GM12878 (cell line): ENCODE measurements around the gene ROM1.

Experiments
- CEBPB ChIP-seq, 2 experiments: fragments of 150-350 bp in 1 of 2; IDR thresholded peaks; 2 replicates each; pipeline ENCODE4 v1.6.1; 2012 to 2014; ENCODE audit warnings: low read depth in 2 of 2, low read length in 2 of 2, borderline replicate concordance in 1 of 2, inconsistent platforms in 1 of 2
- MYC ChIP-seq: IDR thresholded peaks from 2 replicates; pipeline ENCODE4 v1.6.1; 2011; ENCODE audit warnings: mild to moderate bottlenecking, low read length, moderate library complexity, inconsistent platforms; ENCODE audit not compliant: insufficient read depth, insufficient replicate concordance, insufficient read length, severe bottlenecking
- POLR2A ChIP-seq: IDR thresholded peaks from 2 replicates; pipeline ENCODE4 v1.6.1; 2011; ENCODE audit warnings: low read depth, mild to moderate bottlenecking, low read length
- POLR2AphosphoS5 ChIP-seq: IDR thresholded peaks from 2 replicates; pipeline ENCODE4 v1.6.1; 2011; ENCODE audit warnings: mild to moderate bottlenecking, low read length, inconsistent platforms
- RAD21 ChIP-seq: IDR thresholded peaks from 2 replicates; pipeline ENCODE4 v1.6.1; 2011; ENCODE audit warnings: mild to moderate bottlenecking, low read depth, low read length, moderate library complexity; ENCODE audit not compliant: insufficient read depth
- RFX5 ChIP-seq: IDR thresholded peaks from 2 replicates; pipeline ENCODE4 v1.6.1; 2011; ENCODE audit warnings: low read depth, low read length, improper control_type of control experiment
- STAT1 ChIP-seq: fragments of 450-650 bp; conservative IDR thresholded peaks from 2 replicates; pipeline ENCODE4 v1.6.1; 2014; ENCODE audit warnings: antibody characterized with exemption, mild to moderate bottlenecking
- TAF1 ChIP-seq: IDR thresholded peaks from 2 replicates; pipeline ENCODE4 v1.6.1; 2011; ENCODE audit warnings: mild to moderate bottlenecking, low read depth, low read length, borderline replicate concordance
- ZNF274 ChIP-seq: IDR thresholded peaks from one replicate; pipeline ENCODE4 v1.8.0; 2011; ENCODE audit not compliant: insufficient read length, insufficient read depth
- TF ChIP-seq, protein P1 (sequence below): IDR thresholded peaks from 2 replicates; pipeline ENCODE4 v1.6.1; 2011; ENCODE audit warnings: low read depth, low read length, improper control_type of control experiment, borderline replicate concordance
- TF ChIP-seq, protein P2 (sequence below), 3 experiments: IDR thresholded peaks in 2 of 3; conservative IDR thresholded peaks in 1 of 3; 2 replicates each; pipeline ENCODE4 v1.5.1; 2011; ENCODE audit warnings: low read depth in 3 of 3, low read length in 3 of 3, mild to moderate bottlenecking in 3 of 3, control low read depth in 2 of 3, moderate library complexity in 2 of 3, inconsistent platforms in 1 of 3, mixed read lengths in 1 of 3; ENCODE audit not compliant: control insufficient read depth in 2 of 3, insufficient read depth in 1 of 3; ENCODE audit errors: extremely low read depth in 1 of 3
- TF ChIP-seq, protein P3 (sequence below): fragments of 450-650 bp; formaldehyde crosslinking; IDR thresholded peaks from 2 replicates; pipeline ENCODE4 v1.4.0; 2022; ENCODE audit warnings: mild to moderate bottlenecking, moderate library complexity
- TF ChIP-seq, protein P4 (sequence below): fragments of 150-350 bp; IDR thresholded peaks from 2 replicates; pipeline ENCODE4 v1.6.1; 2016; ENCODE audit warnings: low read depth, low read length
- TF ChIP-seq, protein P5 (sequence below): IDR thresholded peaks from 2 replicates; pipeline ENCODE4 v1.6.1; 2012; ENCODE audit warnings: mild to moderate bottlenecking, low read depth, low read length

DNA sequence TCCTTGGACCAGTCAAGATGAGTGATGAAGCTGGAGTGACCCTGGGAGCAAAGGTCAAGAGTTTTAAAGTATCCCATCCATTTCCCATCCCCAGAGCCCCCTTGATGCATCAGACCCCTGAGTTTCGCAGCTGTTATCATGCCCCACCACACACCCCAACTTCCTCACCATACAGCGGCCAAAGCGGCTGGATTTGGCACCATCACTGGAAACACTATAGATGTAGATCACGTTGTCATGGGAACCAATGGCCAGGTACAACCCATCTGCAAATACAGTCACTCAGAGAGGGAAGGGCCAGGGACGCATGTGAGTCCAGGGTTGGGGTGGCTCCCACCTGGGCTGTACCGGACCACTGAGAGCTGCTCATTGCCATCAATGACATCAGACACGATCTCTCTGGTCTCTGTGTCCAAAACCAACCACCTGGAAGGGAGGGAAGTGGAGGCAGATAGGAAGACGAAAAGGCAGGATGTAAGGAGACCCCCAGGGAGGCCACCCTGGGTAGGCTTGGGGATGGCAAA is 9.2 kb upstream of the ROM1 start:
- TF ChIP-seq MYC (no peak), POLR2A (no peak), ZNF274 (no peak), STAT1 (no peak), RAD21 (no peak), CEBPB (IDR thresholded peaks at IDR 0.05; ENCODE audit: borderline replicate concordance in 1 of 2, low read depth in 2 of 2, low read length in 2 of 2) (no peak), POLR2AphosphoS5 (no peak), TAF1 (no peak), RFX5 (no peak)
- TF ChIP-seq, protein P1, sequence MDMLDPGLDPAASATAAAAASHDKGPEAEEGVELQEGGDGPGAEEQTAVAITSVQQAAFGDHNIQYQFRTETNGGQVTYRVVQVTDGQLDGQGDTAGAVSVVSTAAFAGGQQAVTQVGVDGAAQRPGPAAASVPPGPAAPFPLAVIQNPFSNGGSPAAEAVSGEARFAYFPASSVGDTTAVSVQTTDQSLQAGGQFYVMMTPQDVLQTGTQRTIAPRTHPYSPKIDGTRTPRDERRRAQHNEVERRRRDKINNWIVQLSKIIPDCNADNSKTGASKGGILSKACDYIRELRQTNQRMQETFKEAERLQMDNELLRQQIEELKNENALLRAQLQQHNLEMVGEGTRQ, result no peak
- TF ChIP-seq, protein P2, sequence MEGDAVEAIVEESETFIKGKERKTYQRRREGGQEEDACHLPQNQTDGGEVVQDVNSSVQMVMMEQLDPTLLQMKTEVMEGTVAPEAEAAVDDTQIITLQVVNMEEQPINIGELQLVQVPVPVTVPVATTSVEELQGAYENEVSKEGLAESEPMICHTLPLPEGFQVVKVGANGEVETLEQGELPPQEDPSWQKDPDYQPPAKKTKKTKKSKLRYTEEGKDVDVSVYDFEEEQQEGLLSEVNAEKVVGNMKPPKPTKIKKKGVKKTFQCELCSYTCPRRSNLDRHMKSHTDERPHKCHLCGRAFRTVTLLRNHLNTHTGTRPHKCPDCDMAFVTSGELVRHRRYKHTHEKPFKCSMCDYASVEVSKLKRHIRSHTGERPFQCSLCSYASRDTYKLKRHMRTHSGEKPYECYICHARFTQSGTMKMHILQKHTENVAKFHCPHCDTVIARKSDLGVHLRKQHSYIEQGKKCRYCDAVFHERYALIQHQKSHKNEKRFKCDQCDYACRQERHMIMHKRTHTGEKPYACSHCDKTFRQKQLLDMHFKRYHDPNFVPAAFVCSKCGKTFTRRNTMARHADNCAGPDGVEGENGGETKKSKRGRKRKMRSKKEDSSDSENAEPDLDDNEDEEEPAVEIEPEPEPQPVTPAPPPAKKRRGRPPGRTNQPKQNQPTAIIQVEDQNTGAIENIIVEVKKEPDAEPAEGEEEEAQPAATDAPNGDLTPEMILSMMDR (IDR thresholded peaks at IDR 0.05 in 2 of 3, conservative IDR thresholded peaks at IDR 0.05 in 1 of 3; ENCODE audit: control insufficient read depth in 2 of 3, extremely low read depth in 1 of 3, insufficient read depth in 1 of 3, low read depth in 3 of 3, low read length in 3 of 3), result no peak
- TF ChIP-seq, protein P3, sequence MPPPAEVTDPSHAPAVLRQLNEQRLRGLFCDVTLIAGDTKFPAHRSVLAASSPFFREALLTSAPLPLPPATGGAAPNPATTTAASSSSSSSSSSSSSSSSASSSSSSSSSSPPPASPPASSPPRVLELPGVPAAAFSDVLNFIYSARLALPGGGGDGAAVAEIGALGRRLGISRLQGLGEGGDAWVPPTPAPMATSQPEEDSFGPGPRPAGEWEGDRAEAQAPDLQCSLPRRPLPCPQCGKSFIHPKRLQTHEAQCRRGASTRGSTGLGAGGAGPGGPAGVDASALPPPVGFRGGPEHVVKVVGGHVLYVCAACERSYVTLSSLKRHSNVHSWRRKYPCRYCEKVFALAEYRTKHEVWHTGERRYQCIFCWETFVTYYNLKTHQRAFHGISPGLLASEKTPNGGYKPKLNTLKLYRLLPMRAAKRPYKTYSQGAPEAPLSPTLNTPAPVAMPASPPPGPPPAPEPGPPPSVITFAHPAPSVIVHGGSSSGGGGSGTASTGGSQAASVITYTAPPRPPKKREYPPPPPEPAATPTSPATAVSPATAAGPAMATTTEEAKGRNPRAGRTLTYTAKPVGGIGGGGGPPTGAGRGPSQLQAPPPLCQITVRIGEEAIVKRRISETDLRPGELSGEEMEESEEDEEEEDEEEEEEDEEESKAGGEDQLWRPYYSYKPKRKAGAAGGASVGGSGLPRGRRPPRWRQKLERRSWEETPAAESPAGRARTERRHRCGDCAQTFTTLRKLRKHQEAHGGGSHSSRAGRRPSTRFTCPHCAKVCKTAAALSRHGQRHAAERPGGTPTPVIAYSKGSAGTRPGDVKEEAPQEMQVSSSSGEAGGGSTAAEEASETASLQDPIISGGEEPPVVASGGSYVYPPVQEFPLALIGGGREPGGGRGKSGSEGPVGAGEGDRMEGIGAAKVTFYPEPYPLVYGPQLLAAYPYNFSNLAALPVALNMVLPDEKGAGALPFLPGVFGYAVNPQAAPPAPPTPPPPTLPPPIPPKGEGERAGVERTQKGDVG, result no peak
- TF ChIP-seq, protein P4, sequence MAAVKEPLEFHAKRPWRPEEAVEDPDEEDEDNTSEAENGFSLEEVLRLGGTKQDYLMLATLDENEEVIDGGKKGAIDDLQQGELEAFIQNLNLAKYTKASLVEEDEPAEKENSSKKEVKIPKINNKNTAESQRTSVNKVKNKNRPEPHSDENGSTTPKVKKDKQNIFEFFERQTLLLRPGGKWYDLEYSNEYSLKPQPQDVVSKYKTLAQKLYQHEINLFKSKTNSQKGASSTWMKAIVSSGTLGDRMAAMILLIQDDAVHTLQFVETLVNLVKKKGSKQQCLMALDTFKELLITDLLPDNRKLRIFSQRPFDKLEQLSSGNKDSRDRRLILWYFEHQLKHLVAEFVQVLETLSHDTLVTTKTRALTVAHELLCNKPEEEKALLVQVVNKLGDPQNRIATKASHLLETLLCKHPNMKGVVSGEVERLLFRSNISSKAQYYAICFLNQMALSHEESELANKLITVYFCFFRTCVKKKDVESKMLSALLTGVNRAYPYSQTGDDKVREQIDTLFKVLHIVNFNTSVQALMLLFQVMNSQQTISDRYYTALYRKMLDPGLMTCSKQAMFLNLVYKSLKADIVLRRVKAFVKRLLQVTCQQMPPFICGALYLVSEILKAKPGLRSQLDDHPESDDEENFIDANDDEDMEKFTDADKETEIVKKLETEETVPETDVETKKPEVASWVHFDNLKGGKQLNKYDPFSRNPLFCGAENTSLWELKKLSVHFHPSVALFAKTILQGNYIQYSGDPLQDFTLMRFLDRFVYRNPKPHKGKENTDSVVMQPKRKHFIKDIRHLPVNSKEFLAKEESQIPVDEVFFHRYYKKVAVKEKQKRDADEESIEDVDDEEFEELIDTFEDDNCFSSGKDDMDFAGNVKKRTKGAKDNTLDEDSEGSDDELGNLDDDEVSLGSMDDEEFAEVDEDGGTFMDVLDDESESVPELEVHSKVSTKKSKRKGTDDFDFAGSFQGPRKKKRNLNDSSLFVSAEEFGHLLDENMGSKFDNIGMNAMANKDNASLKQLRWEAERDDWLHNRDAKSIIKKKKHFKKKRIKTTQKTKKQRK, result no peak
- TF ChIP-seq, protein P5, sequence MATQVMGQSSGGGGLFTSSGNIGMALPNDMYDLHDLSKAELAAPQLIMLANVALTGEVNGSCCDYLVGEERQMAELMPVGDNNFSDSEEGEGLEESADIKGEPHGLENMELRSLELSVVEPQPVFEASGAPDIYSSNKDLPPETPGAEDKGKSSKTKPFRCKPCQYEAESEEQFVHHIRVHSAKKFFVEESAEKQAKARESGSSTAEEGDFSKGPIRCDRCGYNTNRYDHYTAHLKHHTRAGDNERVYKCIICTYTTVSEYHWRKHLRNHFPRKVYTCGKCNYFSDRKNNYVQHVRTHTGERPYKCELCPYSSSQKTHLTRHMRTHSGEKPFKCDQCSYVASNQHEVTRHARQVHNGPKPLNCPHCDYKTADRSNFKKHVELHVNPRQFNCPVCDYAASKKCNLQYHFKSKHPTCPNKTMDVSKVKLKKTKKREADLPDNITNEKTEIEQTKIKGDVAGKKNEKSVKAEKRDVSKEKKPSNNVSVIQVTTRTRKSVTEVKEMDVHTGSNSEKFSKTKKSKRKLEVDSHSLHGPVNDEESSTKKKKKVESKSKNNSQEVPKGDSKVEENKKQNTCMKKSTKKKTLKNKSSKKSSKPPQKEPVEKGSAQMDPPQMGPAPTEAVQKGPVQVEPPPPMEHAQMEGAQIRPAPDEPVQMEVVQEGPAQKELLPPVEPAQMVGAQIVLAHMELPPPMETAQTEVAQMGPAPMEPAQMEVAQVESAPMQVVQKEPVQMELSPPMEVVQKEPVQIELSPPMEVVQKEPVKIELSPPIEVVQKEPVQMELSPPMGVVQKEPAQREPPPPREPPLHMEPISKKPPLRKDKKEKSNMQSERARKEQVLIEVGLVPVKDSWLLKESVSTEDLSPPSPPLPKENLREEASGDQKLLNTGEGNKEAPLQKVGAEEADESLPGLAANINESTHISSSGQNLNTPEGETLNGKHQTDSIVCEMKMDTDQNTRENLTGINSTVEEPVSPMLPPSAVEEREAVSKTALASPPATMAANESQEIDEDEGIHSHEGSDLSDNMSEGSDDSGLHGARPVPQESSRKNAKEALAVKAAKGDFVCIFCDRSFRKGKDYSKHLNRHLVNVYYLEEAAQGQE, result no peak
